Adrenal gland (tissue), 12 donors: ENCODE measurements around the gene UTP20. TPM values are rescaled to one million over a fixed set of nuclear protein-coding genes. Genes with fewer than 3 reads are reported as not detected.

Source experiments
- DNase-seq, 7 donors: peaks; one replicate each; pipeline ENCODE4 v3.0.0-alpha.2; 2019 to 2020
- H3K27ac ChIP-seq, 5 donors: fragments of 200-600 bp; sonication (generic) in 4 of 5; 1 replicate in 3 of 5; 2 replicates in 2 of 5; pipeline versions ENCODE4 v1.5.1 to v1.8.0; 2016 to 2020; ENCODE audit warnings: mild to moderate bottlenecking in 1 of 5
- H3K27me3 ChIP-seq: fragments of 200-600 bp; 2 replicates; pipeline ENCODE4 v1.8.0; 2021
- H3K36me3 ChIP-seq, 2 donors: fragments of 200-600 bp; replicated peaks in 1 of 2; 1 replicate in 1 of 2; 2 replicates in 1 of 2; pipeline versions ENCODE4 v1.5.1 to v1.8.0; 2018 to 2022
- H3K4me1 ChIP-seq, 2 donors: fragments of 200-600 bp; replicated peaks in 1 of 2; 1 replicate in 1 of 2; 2 replicates in 1 of 2; pipeline versions ENCODE4 v1.5.1 to v1.8.0; 2018 to 2021
- H3K4me3 ChIP-seq, 4 donors: fragments of 200-600 bp; sonication (generic) in 3 of 4; one replicate each; pipeline ENCODE4 v1.5.1; 2016 to 2018
- H3K9me3 ChIP-seq, 3 donors: fragments of 200-600 bp; sonication (generic) in 1 of 3; replicated peaks in 1 of 3; 1 replicate in 2 of 3; 2 replicates in 1 of 3; pipeline versions ENCODE4 v1.5.1 to v1.8.0; 2016 to 2021
- CTCF ChIP-seq, 6 experiments: fragments of 450-650 bp in 4 of 6; fragments of 200-600 bp in 2 of 6; sonication (generic) in 1 of 6; IDR thresholded peaks; 1 replicate in 5 of 6; 2 replicates in 1 of 6; pipeline versions ENCODE4 v1.5.1 to v1.8.0; 2016 to 2021; ENCODE audit warnings: antibody characterized with exemption in 6 of 6, mild to moderate bottlenecking in 2 of 6, moderate library complexity in 1 of 6
- POLR2A ChIP-seq, 2 donors: fragments of 450-650 bp; IDR thresholded peaks; one replicate each; pipeline ENCODE4 v1.6.1; 2017; ENCODE audit warnings: antibody characterized with exemption in 2 of 2, mild to moderate bottlenecking in 2 of 2, moderate library complexity in 1 of 2
- WGBS, 4 donors: extraction: QIAGEN DNeasy Blood & Tissue Kit in 2 of 4; methylation state at CpG; one replicate each; pipeline versions ENCODE4 v1.1.5 to v1.1.7; 2013 to 2017; 5-methylcytosine and 5-hydroxymethylcytosine counted together
- intact Hi-C, 2 donors: fragments of 100-400 bp; cut with DNase I; formaldehyde crosslinking; loops; one replicate each; pipeline versions ENCODE4 v1.14.1 to v1.15.0; 2022 to 2023
- polyA plus RNA-seq, 3 donors: library from polyadenylated mRNA; stranded (reverse); fragments of 200-250 nt in 2 of 3; fragments of 350-450 nt in 1 of 3; fragmentation: Illumina TruSeq in 1 of 3; extraction: RNeasy Lipid Tissue Mini Kit (QIAGEN cat#74804) in 1 of 3; gene quantifications; one replicate each; pipeline ENCODE4 v1.2.3, GENCODE V29; 2013 to 2014
- total RNA-seq, 9 donors: library from RNA; depleted of rRNA in 4 of 9; stranded (reverse); fragments of >200 nt in 4 of 9; fragments of 120-200 nt in 1 of 9; fragmentation: NEBNext Ultra II Directional in 1 of 9; extraction: Animal tissue kit (Norgen Biotek cat#: 25700) in 1 of 9; gene quantifications; one replicate each; pipeline versions ENCODE4 v1.1.0 to v1.2.4, GENCODE V29; 2013 to 2023
- donor health status: healthy with polysubstance abuse.
- donor health status: Bipolar disorder and iron deficiency.
- donor health status: DM: yes; HTN: yes; CAD: no.
- donor health status: DM: no; HTN: no; CAD: no.
- donor health status: DM: no; HTN: no; CAD: no.
- donor health status: DM: yes; HTN: yes; CAD: no.

UTP20 gene
- total and polyA plus RNA-seq, 12 donors: 1.9 to 17.5 (median 15.0) TPM

- 88 to 97% (median 96%) methylated on average over 8 of the region's 8 CpGs for WGBS, 4 donors
- H3K4me1 ChIP-seq: no peaks in the 10 kb centered on the region
- no peak overlapping the region for H3K4me3 ChIP-seq
- DNase-seq: no peak
- no peaks in the 10 kb centered on the region for H3K27me3 ChIP-seq
- no peak overlapping the region for H3K27ac ChIP-seq
- intact Hi-C loops: no loop called here
- no peaks in the 10 kb centered on the region for H3K9me3 ChIP-seq
- peaks cover 0 to 25% of the 10 kb centered on the region in 2 donors for H3K36me3 ChIP-seq
- TF ChIP-seq POLR2A (IDR thresholded peaks at IDR 0.05) (no peak), CTCF (IDR thresholded peaks at IDR 0.05) (no peak)
Measured at GRCh38 chr12:101327051-101327450, 47.1 kb downstream of the UTP20 start.

GRCh38 chr12:101327546-101327945 is 47.6 kb downstream of the UTP20 start:
- no peaks in the 10 kb centered on the region for H3K4me1 ChIP-seq
- no peaks in the 10 kb centered on the region for H3K9me3 ChIP-seq
- TF ChIP-seq POLR2A (IDR thresholded peaks at IDR 0.05) (no peak), CTCF (IDR thresholded peaks at IDR 0.05) (no peak)
- H3K27me3 ChIP-seq: no peaks in the 10 kb centered on the region
- no peak overlapping the region for H3K27ac ChIP-seq
- no peak overlapping the region for H3K4me3 ChIP-seq
- 43 to 67% (median 59%) methylated on average over 2 of the region's 2 CpGs for WGBS, 4 donors
- DNase-seq: no peak
- intact Hi-C loops: no loop called here
- peaks cover 0 to 25% of the 10 kb centered on the region in 2 donors for H3K36me3 ChIP-seq

- Histone ChIP-seq H3K36me3 (peaks cover 0 to 33% of the 10 kb centered on the region in 2 donors), H3K9me3 (no peaks in the 10 kb centered on the region), H3K27me3 (no peaks in the 10 kb centered on the region), H3K27ac (no peak overlapping the region), H3K4me3 (no peak overlapping the region), H3K4me1 (no peaks in the 10 kb centered on the region)
- WGBS, 4 donors: 89 to 95% (median 93%) methylated on average over 3 of the region's 3 CpGs
- intact Hi-C loops: no loop called here
- no peak for DNase-seq
- TF ChIP-seq POLR2A (IDR thresholded peaks at IDR 0.05) (no peak), CTCF (IDR thresholded peaks at IDR 0.05) (no peak)
Measured at GRCh38 chr12:101328917-101329316, 49.0 kb downstream of the UTP20 start.

GRCh38 chr12:101330631-101331030 is 50.7 kb downstream of the UTP20 start:
- Histone ChIP-seq H3K9me3 (no peaks in the 10 kb centered on the region), H3K27ac (no peak overlapping the region), H3K27me3 (no peaks in the 10 kb centered on the region), H3K4me1 (no peaks in the 10 kb centered on the region), H3K36me3 (peaks cover 0 to 33% of the 10 kb centered on the region in 2 donors), H3K4me3 (no peak overlapping the region)
- DNase-seq: no peak
- TF ChIP-seq CTCF (IDR thresholded peaks at IDR 0.05) (no peak), POLR2A (IDR thresholded peaks at IDR 0.05) (no peak)
- 54 to 97% (median 95%) methylated on average over 1 of the region's 1 CpG for WGBS, 4 donors
- intact Hi-C loops: no loop called here
